B cell (primary cell): ENCODE measurements around the gene RMC1. TPM values are rescaled to one million over a fixed set of nuclear protein-coding genes. Genes with fewer than 3 reads are reported as not detected.

Experiments
- ATAC-seq: fragments of 200-7000 bp; cut with Tn5 transposase; one replicate; pipeline ENCODE4 v1.10.0; 2021; ENCODE audit warnings: low read depth, mild to moderate bottlenecking, moderate number of reproducible peaks, moderate library complexity
- CTCF ChIA-PET: fragments of 350-600 bp; sonication (Branson Sonifier 250); formaldehyde crosslinking; loops from one replicate; lab custom pipeline; 2021; ENCODE audit warnings: antibody characterized with exemption, inconsistent platforms; lab: Charles Lee
- POLR2A ChIA-PET: fragments of 350-600 bp; sonication (Branson Sonifier 250); formaldehyde crosslinking; loops from one replicate; lab custom pipeline; 2021; ENCODE audit warnings: antibody characterized with exemption; lab: Charles Lee
- DNase-seq: peaks from one replicate; pipeline ENCODE4 v3.0.0; 2013
- H2AFZ ChIP-seq: 2 replicates; pipeline ENCODE4 v1.6.1; 2012; ENCODE audit warnings: mild to moderate bottlenecking, low read depth, low read length; ENCODE audit not compliant: insufficient read depth, poor library complexity, severe bottlenecking
- H3K27ac ChIP-seq, 2 donors: 1 replicate in 1 of 2; 2 replicates in 1 of 2; pipeline ENCODE4 v1.5.1; 2012 to 2013; ENCODE audit warnings: low read length in 2 of 2, mild to moderate bottlenecking in 2 of 2, moderate library complexity in 1 of 2
- H3K27me3 ChIP-seq, 4 experiments: fragments of 200-600 bp in 1 of 4; sonication (generic) in 1 of 4; replicated peaks in 1 of 4; 1 replicate in 2 of 4; 2 replicates in 2 of 4; pipeline versions ENCODE4 v1.6.1 to v1.7.0; 2013 to 2016; ENCODE audit warnings: low read length in 3 of 4, mild to moderate bottlenecking in 2 of 4, mixed read lengths in 1 of 4, moderate library complexity in 1 of 4; ENCODE audit not compliant: insufficient read depth in 4 of 4, control insufficient read depth in 3 of 4; ENCODE audit errors: control extremely low read depth in 1 of 4
- H3K36me3 ChIP-seq, 2 experiments: replicated peaks in 1 of 2; 1 replicate in 1 of 2; 2 replicates in 1 of 2; pipeline versions ENCODE4 v1.6.1 to v1.7.1; 2013; ENCODE audit warnings: low read length in 1 of 2; ENCODE audit not compliant: insufficient read depth in 2 of 2, control insufficient read depth in 1 of 2; ENCODE audit errors: control extremely low read depth in 1 of 2, extremely low read depth in 1 of 2
- H3K4me1 ChIP-seq, 2 donors: fragments of 200-600 bp in 1 of 2; sonication (generic) in 1 of 2; 1 replicate in 1 of 2; 2 replicates in 1 of 2; pipeline versions ENCODE4 v1.5.1 to v1.6.1; 2013 to 2017; ENCODE audit warnings: low read length in 2 of 2; ENCODE audit not compliant: control insufficient read depth in 2 of 2, insufficient read depth in 2 of 2
- H3K4me2 ChIP-seq: replicated peaks from 2 replicates; pipeline ENCODE3; 2012; ENCODE audit warnings: mild to moderate bottlenecking, low read depth, low read length; ENCODE audit not compliant: poor library complexity, severe bottlenecking
- H3K4me3 ChIP-seq, 5 experiments: fragments of 200-600 bp in 1 of 5; sonication (generic) in 1 of 5; 1 replicate in 3 of 5; 2 replicates in 2 of 5; pipeline versions ENCODE4 v1.5.1 to v1.7.0; 2011 to 2016; ENCODE audit warnings: low read length in 4 of 5, mild to moderate bottlenecking in 4 of 5, low read depth in 2 of 5, control low read depth in 1 of 5, moderate library complexity in 1 of 5; ENCODE audit not compliant: insufficient read depth in 1 of 5; ENCODE audit errors: control extremely low read depth in 1 of 5, extremely low read depth in 1 of 5
- H3K79me2 ChIP-seq: fragments of 200-600 bp; sonication (generic); one replicate; pipeline ENCODE4 v1.6.0; 2016; ENCODE audit warnings: low read length; ENCODE audit not compliant: control insufficient read depth, insufficient read depth
- H3K9ac ChIP-seq: fragments of 200-600 bp; sonication (generic); 2 replicates; pipeline ENCODE4 v1.6.1; 2017; ENCODE audit warnings: mild to moderate bottlenecking, low read length, moderate library complexity
- H3K9me3 ChIP-seq, 3 donors: one replicate each; pipeline versions ENCODE4 v1.6.1 to v1.7.1; 2013; ENCODE audit warnings: low read length in 2 of 3; ENCODE audit not compliant: control insufficient read depth in 2 of 3, insufficient read depth in 1 of 3; ENCODE audit errors: control extremely low read depth in 1 of 3
- H4K20me1 ChIP-seq: 2 replicates; pipeline ENCODE4 v1.6.0; 2012; ENCODE audit warnings: mild to moderate bottlenecking, low read length; ENCODE audit not compliant: insufficient read depth, control insufficient read depth, poor library complexity, severe bottlenecking
- H3K27ac Mint-ChIP-seq: one replicate; pipeline ENCODE4 v1.8.0; 2021; ENCODE audit warnings: mixed read lengths
- H3K27me3 Mint-ChIP-seq: one replicate; pipeline ENCODE4 v1.8.0; 2021; ENCODE audit warnings: mixed read lengths
- H3K4me1 Mint-ChIP-seq: one replicate; pipeline ENCODE4 v1.8.0; 2021; ENCODE audit warnings: mixed read lengths
- H3K4me3 Mint-ChIP-seq: one replicate; pipeline ENCODE4 v1.8.0; 2021; ENCODE audit warnings: mixed read lengths
- H3K9me3 Mint-ChIP-seq: one replicate; pipeline ENCODE4 v1.8.0; 2022; ENCODE audit warnings: mixed read lengths; ENCODE audit not compliant: insufficient read depth
- CTCF ChIP-seq: fragments of 200-600 bp; IDR thresholded peaks from one replicate; pipeline ENCODE4 v1.8.0; 2022; ENCODE audit warnings: antibody characterized with exemption, mild to moderate bottlenecking
- EZH2 ChIP-seq: IDR thresholded peaks from 2 replicates; pipeline ENCODE4 v1.6.1; 2012; ENCODE audit warnings: borderline replicate concordance, low read depth, mild to moderate bottlenecking, moderate library complexity, low read length; ENCODE audit not compliant: insufficient read depth, poor library complexity, severe bottlenecking
- WGBS: methylation state at CpG from one replicate; pipeline ENCODE4 v1.1.5; 2013; ENCODE audit warnings: missing lambda C conversion rate; ENCODE audit not compliant: insufficient coverage; 5-methylcytosine and 5-hydroxymethylcytosine counted together
- intact Hi-C: fragments of 100-400 bp; cut with micrococcal nuclease; formaldehyde crosslinking; loops from one replicate; pipeline ENCODE4 v1.10.0; 2022
- polyA plus RNA-seq: library from polyadenylated mRNA; depleted of rRNA; stranded (reverse); fragments of >200 nt; gene quantifications from 2 replicates; pipeline ENCODE4 v1.2.3, GENCODE V29; 2012
- total RNA-seq, 2 donors: library from RNA; stranded (reverse); fragments of 120-200 nt in 1 of 2; gene quantifications; 1 replicate in 1 of 2; 2 replicates in 1 of 2; pipeline versions ENCODE4 v1.2.3 to v1.2.4, GENCODE V29; 2013 to 2022

Gene RMC1
- total and polyA plus RNA-seq, 2 donors (not counting 1 experiment from before 2014, with no cell fraction given) = 77.3 to 137 TPM

- no peak for DNase-seq
- Histone ChIP-seq H3K9me3 (no peaks in the 10 kb centered on the region), H3K4me1 (no peaks in the 10 kb centered on the region), H3K79me2 (no peaks in the 10 kb centered on the region), H3K4me2 (no peak overlapping the region), H3K36me3 (peaks cover 0 to 60% of the 10 kb centered on the region in 2 experiments), H4K20me1 (no peaks in the 10 kb centered on the region), H3K27me3 (no peaks in the 10 kb centered on the region), H2AFZ (no peak overlapping the region), H3K9ac (no peak overlapping the region), H3K4me3 (no peak overlapping the region), H3K27ac (no peak overlapping the region)
- TF ChIP-seq CTCF (no peak), EZH2 (no peak)
- no peak for ATAC-seq
- peaks cover 3% of the 10 kb centered on the region for H3K4me1 Mint-ChIP-seq
- WGBS = 100% methylated on average over 2 of the region's 4 CpGs
- intact Hi-C loops = no loop called here
- no peak overlapping the region for H3K27ac Mint-ChIP-seq
- ChIA-PET POLR2A (no interaction called here), CTCF (no interaction called here)
- H3K27me3 Mint-ChIP-seq = no peaks in the 10 kb centered on the region
- H3K9me3 Mint-ChIP-seq = no peaks in the 10 kb centered on the region
- H3K4me3 Mint-ChIP-seq = no peak overlapping the region
Measured at GRCh38 chr18:23560186-23560585, 56.9 kb downstream of the RMC1 start.

GRCh38 chr18:23563377-23564043, 60.2 kb downstream of the RMC1 start:
- H3K4me2 ChIP-seq = no peak overlapping the region
- no peaks in the 10 kb centered on the region for H3K9me3 ChIP-seq
- DNase-seq (no peak), ATAC-seq (no peak)
- no peaks in the 10 kb centered on the region for H3K79me2 ChIP-seq
- 100% methylated on average over 2 of the region's 2 CpGs for WGBS
- no peaks in the 10 kb centered on the region for H3K4me1 ChIP-seq
- no peak overlapping the region for H3K4me3 Mint-ChIP-seq
- H4K20me1 ChIP-seq = no peaks in the 10 kb centered on the region
- H3K27me3 Mint-ChIP-seq = no peaks in the 10 kb centered on the region
- no peak overlapping the region for H3K27ac ChIP-seq
- peaks cover 0 to 57% of the 10 kb centered on the region in 2 experiments for H3K36me3 ChIP-seq
- CTCF ChIA-PET = no interaction called here
- intact Hi-C loops = no loop called here
- no peak for TF ChIP-seq CTCF
- no peak for TF ChIP-seq EZH2
- POLR2A ChIA-PET = no interaction called here
- no peaks in the 10 kb centered on the region for H3K27me3 ChIP-seq
- H3K27ac Mint-ChIP-seq = no peak overlapping the region
- no peak overlapping the region for H2AFZ ChIP-seq
- no peaks in the 10 kb centered on the region for H3K9me3 Mint-ChIP-seq
- H3K4me1 Mint-ChIP-seq = peaks cover 3% of the 10 kb centered on the region
- no peak overlapping the region for H3K4me3 ChIP-seq
- no peak overlapping the region for H3K9ac ChIP-seq
